DND-41 (cell line): Measurements from ENCODE around the gene MIR17HG.

ENCODE experiments used
- ATAC-seq: fragments of 200-7000 bp; cut with Tn5 transposase; 3 replicates; pipeline ENCODE4 v1.9.1; 2021; ENCODE audit warnings: low read depth; ENCODE audit not compliant: insufficient read depth
- DNase-seq: peaks from one replicate; pipeline ENCODE4 v3.0.0-alpha.2; 2020
- H2AFZ ChIP-seq: 2 replicates; pipeline ENCODE4 v1.6.0; 2012; ENCODE audit warnings: low read depth, low read length
- H3K27ac ChIP-seq: 2 replicates; pipeline ENCODE4 v1.5.1; 2012; ENCODE audit warnings: low read length, inconsistent platforms
- H3K27me3 ChIP-seq: fragments of 200-600 bp; sonication (generic); 2 replicates; pipeline ENCODE4 v1.6.0; 2012; ENCODE audit warnings: low read length, mild to moderate bottlenecking, inconsistent platforms; ENCODE audit not compliant: insufficient read depth, poor library complexity
- H3K36me3 ChIP-seq: 2 replicates; pipeline ENCODE4 v1.5.1; 2012; ENCODE audit warnings: low read length, inconsistent platforms; ENCODE audit not compliant: insufficient read depth
- H3K4me1 ChIP-seq: 2 replicates; pipeline ENCODE4 v1.5.1; 2012; ENCODE audit warnings: mild to moderate bottlenecking, low read length; ENCODE audit not compliant: insufficient read depth
- H3K4me2 ChIP-seq: 2 replicates; pipeline ENCODE4 v1.6.0; 2012; ENCODE audit warnings: mild to moderate bottlenecking, moderate library complexity, low read length, inconsistent platforms; ENCODE audit not compliant: insufficient read depth
- H3K4me3 ChIP-seq, 2 experiments: fragments of 200-600 bp in 1 of 2; shearing (Covaris generic) in 1 of 2; 2 replicates each; pipeline ENCODE4 v1.5.1; 2012 to 2016; ENCODE audit warnings: inconsistent platforms in 2 of 2, low read length in 2 of 2, mild to moderate bottlenecking in 2 of 2, low read depth in 1 of 2, moderate library complexity in 1 of 2
- H3K79me2 ChIP-seq: 2 replicates; pipeline ENCODE4 v1.6.0; 2012; ENCODE audit warnings: low read length, inconsistent platforms; ENCODE audit not compliant: insufficient read depth
- H3K9ac ChIP-seq: 2 replicates; pipeline ENCODE4 v1.6.0; 2012; ENCODE audit warnings: low read depth, mild to moderate bottlenecking, inconsistent platforms, low read length, moderate library complexity
- H3K9me3 ChIP-seq: 2 replicates; pipeline ENCODE4 v1.5.1; 2012; ENCODE audit warnings: low read length, moderate library complexity, mild to moderate bottlenecking, inconsistent platforms; ENCODE audit not compliant: insufficient read depth, severe bottlenecking
- H4K20me1 ChIP-seq: 2 replicates; pipeline ENCODE4 v1.6.0; 2012; ENCODE audit warnings: low read length; ENCODE audit not compliant: insufficient read depth
- EZH2 ChIP-seq: IDR thresholded peaks from 3 replicates; pipeline ENCODE4 v1.6.1; 2012; ENCODE audit warnings: borderline replicate concordance, low read depth, mild to moderate bottlenecking, moderate library complexity, low read length, inconsistent platforms; ENCODE audit not compliant: severe bottlenecking
- TF ChIP-seq, protein P1 (sequence below): IDR thresholded peaks from 2 replicates; pipeline ENCODE4 v1.5.1; 2012; ENCODE audit warnings: borderline replicate concordance, low read length, moderate library complexity, mild to moderate bottlenecking; ENCODE audit not compliant: poor library complexity, severe bottlenecking; ENCODE audit errors: extremely low read depth

MIR17HG gene

GRCh38 chr13:91347202-91347995 is at the start of gene MIR17HG:
TSS of gene MIR17HG (plus strand) at chr13:91347687.
- Histone ChIP-seq H2AFZ (peak within 1 kb of the TSS; percentile 68), H3K27me3 (no peaks in the 10 kb centered on the region)

DNA sequence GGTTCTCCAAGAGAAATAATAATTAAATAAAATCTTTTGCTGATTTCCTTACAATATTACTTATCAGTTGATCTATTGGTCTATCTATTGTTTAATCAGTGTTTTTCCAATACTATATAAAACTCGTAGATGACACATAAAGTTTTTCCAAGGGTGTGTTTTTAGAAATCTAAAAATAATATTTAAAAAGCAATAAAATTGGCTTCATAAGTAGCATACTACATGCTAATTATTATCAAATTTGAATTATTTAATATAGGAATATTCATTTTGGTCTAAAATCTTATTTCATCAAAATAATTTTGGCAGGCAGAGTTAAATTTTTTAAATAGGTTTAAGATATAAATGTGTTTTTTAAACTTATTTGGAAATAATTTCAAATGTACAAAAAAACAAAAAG is 49.4 kb upstream of the MIR17HG start:
- no peaks in the 10 kb centered on the region for H3K9me3 ChIP-seq
- TF ChIP-seq, protein P1, sequence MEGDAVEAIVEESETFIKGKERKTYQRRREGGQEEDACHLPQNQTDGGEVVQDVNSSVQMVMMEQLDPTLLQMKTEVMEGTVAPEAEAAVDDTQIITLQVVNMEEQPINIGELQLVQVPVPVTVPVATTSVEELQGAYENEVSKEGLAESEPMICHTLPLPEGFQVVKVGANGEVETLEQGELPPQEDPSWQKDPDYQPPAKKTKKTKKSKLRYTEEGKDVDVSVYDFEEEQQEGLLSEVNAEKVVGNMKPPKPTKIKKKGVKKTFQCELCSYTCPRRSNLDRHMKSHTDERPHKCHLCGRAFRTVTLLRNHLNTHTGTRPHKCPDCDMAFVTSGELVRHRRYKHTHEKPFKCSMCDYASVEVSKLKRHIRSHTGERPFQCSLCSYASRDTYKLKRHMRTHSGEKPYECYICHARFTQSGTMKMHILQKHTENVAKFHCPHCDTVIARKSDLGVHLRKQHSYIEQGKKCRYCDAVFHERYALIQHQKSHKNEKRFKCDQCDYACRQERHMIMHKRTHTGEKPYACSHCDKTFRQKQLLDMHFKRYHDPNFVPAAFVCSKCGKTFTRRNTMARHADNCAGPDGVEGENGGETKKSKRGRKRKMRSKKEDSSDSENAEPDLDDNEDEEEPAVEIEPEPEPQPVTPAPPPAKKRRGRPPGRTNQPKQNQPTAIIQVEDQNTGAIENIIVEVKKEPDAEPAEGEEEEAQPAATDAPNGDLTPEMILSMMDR: no peak
- no peak for TF ChIP-seq EZH2
- H3K4me2 ChIP-seq: no peak overlapping the region
- no peaks in the 10 kb centered on the region for H4K20me1 ChIP-seq
- ATAC-seq: no peak
- H3K36me3 ChIP-seq: no peaks in the 10 kb centered on the region
- no peak overlapping the region for H3K4me3 ChIP-seq
- no peak overlapping the region for H3K9ac ChIP-seq
- no peaks in the 10 kb centered on the region for H3K79me2 ChIP-seq
- no peak overlapping the region for H2AFZ ChIP-seq
- no peak overlapping the region for H3K27ac ChIP-seq
- no peaks in the 10 kb centered on the region for H3K27me3 ChIP-seq
- H3K4me1 ChIP-seq: peaks cover 7% of the 10 kb centered on the region; the same call in 1 of the 2 replicates
- no peak for DNase-seq

More at GRCh38 chr13:91347202-91347995, at the start of gene MIR17HG:
- no peaks in the 10 kb centered on the region for H3K9me3 ChIP-seq
- peaks cover 35% of the 10 kb centered on the region for H3K36me3 ChIP-seq
- ATAC-seq (peak; percentile 77), DNase-seq (peak; percentile 94)
- H3K4me1 ChIP-seq: peaks cover 50% of the 10 kb centered on the region
- H3K27ac ChIP-seq: peak within 1 kb of the TSS; percentile 94
- H3K79me2 ChIP-seq: peaks cover 49% of the 10 kb centered on the region
- H4K20me1 ChIP-seq: peaks cover 35% of the 10 kb centered on the region
- H3K4me3 ChIP-seq: peak within 1 kb of the TSS; percentile 83 to 95; a peak in 3 of 4 replicates
- no peak for TF ChIP-seq EZH2
- TF ChIP-seq, protein P1: no peak
- peak within 1 kb of the TSS; percentile 67 for H3K4me2 ChIP-seq
- H3K9ac ChIP-seq: peak within 1 kb of the TSS; percentile 99

DNA sequence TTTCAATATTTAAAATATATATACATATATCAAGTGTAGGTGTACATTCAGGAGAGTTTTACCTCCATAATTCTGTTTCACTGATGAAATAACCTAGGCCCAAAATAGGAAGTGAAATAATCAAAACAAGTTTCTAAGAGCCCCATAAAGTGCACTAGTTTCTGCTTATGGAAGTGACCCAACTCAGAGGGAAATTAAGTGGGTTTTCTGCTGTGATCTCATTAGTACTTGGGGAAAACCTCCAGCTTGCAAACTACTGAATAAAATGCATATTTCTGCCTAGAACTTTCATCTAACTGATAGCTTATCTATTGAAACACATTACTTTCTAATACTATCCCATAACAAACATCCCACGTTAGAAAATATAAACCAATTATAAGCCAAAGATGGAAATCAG is 45.4 kb upstream of the MIR17HG start:
- Histone ChIP-seq H3K27me3 (no peaks in the 10 kb centered on the region), H2AFZ (no peak overlapping the region), H4K20me1 (no peaks in the 10 kb centered on the region), H3K9me3 (no peaks in the 10 kb centered on the region), H3K4me3 (no peak overlapping the region), H3K4me2 (no peak overlapping the region), H3K36me3 (no peaks in the 10 kb centered on the region), H3K9ac (no peak overlapping the region), H3K27ac (no peak overlapping the region), H3K4me1 (no peaks in the 10 kb centered on the region), H3K79me2 (no peaks in the 10 kb centered on the region)
- no peak for DNase-seq
- ATAC-seq: no peak
- TF ChIP-seq, protein P1: no peak
- TF ChIP-seq EZH2: no peak
